Mucosa of descending colon (tissue), 3 donors: ENCODE data around the gene LEMD2. TPM values are rescaled to one million over a fixed set of nuclear protein-coding genes. Genes with fewer than 3 reads are reported as not detected.

Experiments used
- ATAC-seq: fragments of 200-7000 bp; cut with Tn5 transposase; one replicate; pipeline ENCODE4 v1.9.1; 2020; ENCODE audit warnings: mild to moderate bottlenecking, moderate library complexity
- DNase-seq, 3 donors: peaks; one replicate each; pipeline ENCODE4 v3.0.0-alpha.2; 2020
- H3K36me3 ChIP-seq: fragments of 200-600 bp; one replicate; pipeline ENCODE4 v1.8.0; 2021; ENCODE audit warnings: low read depth, mild to moderate bottlenecking
- H3K4me1 ChIP-seq: fragments of 200-600 bp; one replicate; pipeline ENCODE4 v1.8.0; 2021; ENCODE audit warnings: low read depth, mild to moderate bottlenecking
- H3K4me3 ChIP-seq: fragments of 200-600 bp; one replicate; pipeline ENCODE4 v1.8.0; 2021; ENCODE audit warnings: mild to moderate bottlenecking
- H3K9me3 ChIP-seq: fragments of 200-600 bp; one replicate; pipeline ENCODE4 v1.8.0; 2021; ENCODE audit warnings: mild to moderate bottlenecking
- CTCF ChIP-seq: fragments of 200-600 bp; IDR thresholded peaks from one replicate; pipeline ENCODE4 v1.8.0; 2022; ENCODE audit warnings: antibody characterized with exemption, mild to moderate bottlenecking
- intact Hi-C, 2 donors: fragments of 100-400 bp; cut with DNase I in 1 of 2; cut with micrococcal nuclease in 1 of 2; formaldehyde crosslinking; loops; one replicate each; pipeline versions ENCODE4 v1.11.0 to v1.11.1; 2022; cut with DNase I, micrococcal nuclease
- total RNA-seq, 3 donors: library from RNA; stranded (reverse); fragmentation: NEBNext Ultra II Directional in 2 of 3; extraction: Animal tissue kit (Norgen Biotek cat#: 25700) in 2 of 3; gene quantifications; one replicate each; pipeline versions ENCODE4 v1.2.1 to v1.2.4, GENCODE V29; 2021 to 2023
- donor health status: DM: no; HTN: no; CAD: no; lungs with moderate emphysema.
- donor health status: DM: no; HTN: no; CAD: no.
- donor health status: DM: no; HTN: yes; CAD: no.

Gene LEMD2
- total RNA-seq, 3 donors from 2014 or later: 57.2 to 73.6 (median 59.6) TPM

GRCh38 chr6:33761581-33761921 is 27.4 kb downstream of the LEMD2 start:
- no peaks in the 10 kb centered on the region for H3K36me3 ChIP-seq
- TF ChIP-seq CTCF: no peak
- ATAC-seq: no peak
- no peaks in the 10 kb centered on the region for H3K9me3 ChIP-seq
- DNase-seq: no peak
- intact Hi-C loops: loop anchor here in 1 of 2 donors (10.0 kb wide), 2 partner anchors 47 to 393 kb away; partner anchors contain the start of gene UQCC2
- no peak overlapping the region for H3K4me3 ChIP-seq
- peaks cover 13% of the 10 kb centered on the region for H3K4me1 ChIP-seq

GRCh38 chr6:33759887-33760629 is 28.9 kb downstream of the LEMD2 start:
- no peak for TF ChIP-seq CTCF
- ATAC-seq: no peak
- no peak for DNase-seq
- intact Hi-C loops: loop anchor here in 1 of 2 donors (10.0 kb wide), 2 partner anchors 45 to 395 kb away; partner anchors contain the start of gene UQCC2
- H3K36me3 ChIP-seq: no peaks in the 10 kb centered on the region
- peaks cover 13% of the 10 kb centered on the region for H3K4me1 ChIP-seq
- no peak overlapping the region for H3K4me3 ChIP-seq
- no peaks in the 10 kb centered on the region for H3K9me3 ChIP-seq

GRCh38 chr6:33758815-33759216 is 30.1 kb downstream of the LEMD2 start:
- intact Hi-C loops: no loop called here
- ATAC-seq (no peak), DNase-seq (no peak)
- no peak for TF ChIP-seq CTCF
- Histone ChIP-seq H3K4me3 (no peak overlapping the region), H3K4me1 (peaks cover 13% of the 10 kb centered on the region), H3K36me3 (no peaks in the 10 kb centered on the region), H3K9me3 (no peaks in the 10 kb centered on the region)

- Histone ChIP-seq H3K36me3 (no peaks in the 10 kb centered on the region), H3K4me1 (peaks cover 15% of the 10 kb centered on the region), H3K4me3 (no peak overlapping the region), H3K9me3 (no peaks in the 10 kb centered on the region)
- ATAC-seq (no peak), DNase-seq (no peak)
- no peak for TF ChIP-seq CTCF
- intact Hi-C loops: no loop called here
Measured at GRCh38 chr6:33757906-33758305, 31.0 kb downstream of the LEMD2 start.

- H3K4me1 ChIP-seq: peaks cover 23% of the 10 kb centered on the region
- intact Hi-C loops: no loop called here
- no peak for TF ChIP-seq CTCF
- no peak overlapping the region for H3K4me3 ChIP-seq
- H3K36me3 ChIP-seq: no peaks in the 10 kb centered on the region
- DNase-seq: no peak
- no peak for ATAC-seq
- no peaks in the 10 kb centered on the region for H3K9me3 ChIP-seq
Measured at GRCh38 chr6:33757113-33757512, 31.8 kb downstream of the LEMD2 start.
